Measurements from ENCODE around the gene DLGAP4.

DLGAP4 gene

GRCh38 chr20:36460648-36461599 lies 154.8 kb downstream of the DLGAP4 start:
- peak; percentile 94 for DNase-seq (ENCODE audit: low spot score)
- H3K27ac ChIP-seq = peak overlapping the region; percentile 92 to 100
- TF ChIP-seq, protein P1, sequence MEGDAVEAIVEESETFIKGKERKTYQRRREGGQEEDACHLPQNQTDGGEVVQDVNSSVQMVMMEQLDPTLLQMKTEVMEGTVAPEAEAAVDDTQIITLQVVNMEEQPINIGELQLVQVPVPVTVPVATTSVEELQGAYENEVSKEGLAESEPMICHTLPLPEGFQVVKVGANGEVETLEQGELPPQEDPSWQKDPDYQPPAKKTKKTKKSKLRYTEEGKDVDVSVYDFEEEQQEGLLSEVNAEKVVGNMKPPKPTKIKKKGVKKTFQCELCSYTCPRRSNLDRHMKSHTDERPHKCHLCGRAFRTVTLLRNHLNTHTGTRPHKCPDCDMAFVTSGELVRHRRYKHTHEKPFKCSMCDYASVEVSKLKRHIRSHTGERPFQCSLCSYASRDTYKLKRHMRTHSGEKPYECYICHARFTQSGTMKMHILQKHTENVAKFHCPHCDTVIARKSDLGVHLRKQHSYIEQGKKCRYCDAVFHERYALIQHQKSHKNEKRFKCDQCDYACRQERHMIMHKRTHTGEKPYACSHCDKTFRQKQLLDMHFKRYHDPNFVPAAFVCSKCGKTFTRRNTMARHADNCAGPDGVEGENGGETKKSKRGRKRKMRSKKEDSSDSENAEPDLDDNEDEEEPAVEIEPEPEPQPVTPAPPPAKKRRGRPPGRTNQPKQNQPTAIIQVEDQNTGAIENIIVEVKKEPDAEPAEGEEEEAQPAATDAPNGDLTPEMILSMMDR (IDR thresholded peaks at IDR 0.05) = no peak
- H3K4me3 ChIP-seq = peak overlapping the region; percentile 71

- H3K4me3 ChIP-seq = peak overlapping the region; percentile 71
- peak overlapping the region; percentile 91 to 100 for H3K27ac ChIP-seq
- TF ChIP-seq, protein P1 (IDR thresholded peaks at IDR 0.05) = no peak
- peak; percentile 85 for DNase-seq (ENCODE audit: low spot score)
Observed at GRCh38 chr20:36461600-36462439, 155.7 kb downstream of the DLGAP4 start.

DNA sequence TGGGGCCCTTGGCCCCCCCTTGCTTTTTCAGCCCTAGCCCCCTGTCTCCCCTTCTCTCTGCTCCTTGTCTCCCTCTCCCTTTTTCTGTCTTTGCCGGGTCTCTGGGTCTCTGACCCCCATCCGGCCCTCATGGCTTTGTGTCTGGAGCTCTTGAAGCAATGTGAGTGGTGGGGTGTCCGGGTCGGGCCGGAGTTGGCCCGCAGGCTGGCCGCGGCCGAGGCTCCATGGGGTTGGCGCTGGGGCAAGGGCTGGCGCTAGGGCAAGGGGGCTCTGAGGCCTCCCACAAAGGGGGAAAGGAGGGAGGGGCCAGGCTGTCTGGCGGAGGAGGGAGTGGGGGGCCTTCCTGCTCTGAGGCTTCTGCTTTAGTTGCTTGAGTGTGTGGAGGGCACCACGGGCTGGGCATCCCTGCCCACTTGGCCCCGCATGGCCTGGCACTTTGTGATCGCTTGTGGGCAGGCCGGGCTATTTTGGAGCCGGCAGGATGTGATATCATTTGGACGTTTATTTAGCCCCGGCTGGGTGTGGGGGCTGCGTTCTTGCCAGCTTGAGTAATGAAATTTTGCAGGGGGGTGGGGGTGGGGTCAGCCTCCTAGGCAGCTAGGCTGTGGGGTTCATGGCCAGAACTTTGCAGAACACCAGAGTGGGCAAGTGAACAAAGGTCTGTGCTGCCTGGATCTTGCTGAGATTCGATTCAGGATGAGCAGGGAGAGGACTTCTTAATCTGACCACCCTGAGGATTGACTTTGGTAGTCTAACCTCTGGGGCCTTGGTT lies 156.5 kb downstream of the DLGAP4 start:
- Histone ChIP-seq H3K4me3 (peak overlapping the region; percentile 71), H3K27ac (peak overlapping the region; percentile 91 to 100)
- TF ChIP-seq, protein P1 (IDR thresholded peaks at IDR 0.05) = no peak
- DNase-seq (ENCODE audit: low spot score) = peak; percentile 92

- TF ChIP-seq, protein P1 (IDR thresholded peaks at IDR 0.05) = no peak
- peak overlapping the region; percentile 71 for H3K4me3 ChIP-seq
- DNase-seq (ENCODE audit: low spot score) = no peak
- peak overlapping the region; percentile 91 to 100 for H3K27ac ChIP-seq
Observed at GRCh38 chr20:36463212-36464061, 157.3 kb downstream of the DLGAP4 start.

- peak; percentile 82 for DNase-seq (ENCODE audit: low spot score)
- Histone ChIP-seq H3K4me3 (peak overlapping the region; percentile 4), H3K27ac (peak overlapping the region; percentile 91 to 100)
- TF ChIP-seq, protein P1 (IDR thresholded peaks at IDR 0.05) = no peak
Observed at GRCh38 chr20:36465109-36466080, 159.3 kb downstream of the DLGAP4 start.
